Bronchial epithelial cell (primary cell): ENCODE measurements around the gene THEM4. TPM values are rescaled to one million over a fixed set of nuclear protein-coding genes. Genes with fewer than 3 reads are reported as not detected.
"Not testable (repeated sequence)": the region's sequence is repeated elsewhere in the genome, so short reads cannot be mapped to it uniquely, and the experiment has no call there.

Experiments
- DNase-seq: peaks from one replicate; pipeline ENCODE4 v3.0.0-alpha.2; 2010; ENCODE audit warnings: low read depth
- FAIRE-seq: peaks from 2 replicates; lab custom pipeline; 2011; peaks lifted over from hg19 to GRCh38; lab: Jason Lieb, UNC
- H3K27me3 ChIP-seq: 2 replicates; pipeline ENCODE4 v1.5.1; 2011; ENCODE audit warnings: low read length; ENCODE audit not compliant: control insufficient read depth, insufficient read depth
- H3K36me3 ChIP-seq: 2 replicates; pipeline ENCODE4 v1.5.1; 2011; ENCODE audit warnings: low read length; ENCODE audit not compliant: control insufficient read depth, insufficient read depth
- H3K4me3 ChIP-seq: 2 replicates; pipeline ENCODE4 v1.5.1; 2011; ENCODE audit warnings: mild to moderate bottlenecking, low read depth, low read length, control low read depth
- CTCF ChIP-seq: IDR thresholded peaks from 2 replicates; pipeline ENCODE4 v1.5.1; 2011; ENCODE audit warnings: mild to moderate bottlenecking, moderate library complexity, low read length, control low read depth, inconsistent platforms; ENCODE audit not compliant: insufficient read depth, severe bottlenecking
- total RNA-seq: library from RNA; depleted of rRNA; stranded (reverse); fragments of >200 nt; gene quantifications from 2 replicates; pipeline ENCODE4 v1.2.1, GENCODE V29; 2014

THEM4 gene
- total RNA-seq, 1 donor from 2014 or later, result 9.7 TPM

GRCh38 chr1:151915061-151915686 lies 5.9 kb upstream of the THEM4 start:
- no peak for TF ChIP-seq CTCF
- no peak overlapping the region for H3K4me3 ChIP-seq
- H3K27me3 ChIP-seq, result no peaks in the 10 kb centered on the region
- DNase-seq (no peak), FAIRE-seq (no peak)
- no peaks in the 10 kb centered on the region for H3K36me3 ChIP-seq

- H3K27me3 ChIP-seq, result no peaks in the 10 kb centered on the region
- DNase-seq, result no peak
- no peaks in the 10 kb centered on the region for H3K36me3 ChIP-seq
- no peak overlapping the region for H3K4me3 ChIP-seq
- no peak for FAIRE-seq
- no peak for TF ChIP-seq CTCF
Observed at GRCh38 chr1:151914076-151914475, 4.8 kb upstream of the THEM4 start.

- no peak for TF ChIP-seq CTCF
- Histone ChIP-seq H3K4me3 (no peak overlapping the region), H3K36me3 (no peaks in the 10 kb centered on the region), H3K27me3 (no peaks in the 10 kb centered on the region)
- no peak for FAIRE-seq
- DNase-seq, result no peak
Observed at GRCh38 chr1:151912973-151913372, 3.7 kb upstream of the THEM4 start.

- Histone ChIP-seq H3K4me3 (no peak overlapping the region), H3K36me3 (no peaks in the 10 kb centered on the region), H3K27me3 (no peaks in the 10 kb centered on the region)
- DNase-seq (no peak), FAIRE-seq (no peak)
- TF ChIP-seq CTCF, result no peak
Observed at GRCh38 chr1:151908228-151908691, 1.1 kb downstream of the THEM4 start.

GRCh38 chr1:151907363-151908139 lies 1.8 kb downstream of the THEM4 start:
- FAIRE-seq (no peak), DNase-seq (no peak)
- H3K27me3 ChIP-seq, result no peaks in the 10 kb centered on the region
- H3K4me3 ChIP-seq, result no peak overlapping the region
- no peak for TF ChIP-seq CTCF
- H3K36me3 ChIP-seq, result no peaks in the 10 kb centered on the region

GRCh38 chr1:151906324-151906645 lies 3.0 kb downstream of the THEM4 start:
- not testable (repeated sequence) for H3K4me3 ChIP-seq, FAIRE-seq, H3K36me3 ChIP-seq, DNase-seq, H3K27me3 ChIP-seq

GRCh38 chr1:151905443-151906323 lies 3.6 kb downstream of the THEM4 start:
- not testable (repeated sequence) for H3K36me3 ChIP-seq, H3K4me3 ChIP-seq, DNase-seq, H3K27me3 ChIP-seq, FAIRE-seq
